Brain microvascular endothelial cell (primary cell): ENCODE measurements around the gene ACOT6.
A peak's percentile ranks its signal among the peaks of the same experiment; 100 is the strongest.

Experiments
- DNase-seq: peaks from one replicate; pipeline ENCODE4 v3.0.0-alpha.2; 2020
- H3K27ac ChIP-seq: fragments of 250-450 bp; sonication (Bioruptor Pico); 2 replicates; pipeline ENCODE4 v1.5.1; 2020; ENCODE audit warnings: mild to moderate bottlenecking, moderate library complexity
- H3K27me3 ChIP-seq: fragments of 250-450 bp; sonication (Bioruptor Pico); replicated peaks from 2 replicates; pipeline ENCODE4 v1.5.1; 2020; ENCODE audit warnings: mild to moderate bottlenecking
- H3K36me3 ChIP-seq: fragments of 250-450 bp; sonication (Bioruptor Pico); replicated peaks from 2 replicates; pipeline ENCODE4 v1.5.1; 2020; ENCODE audit warnings: mild to moderate bottlenecking
- H3K4me3 ChIP-seq: 2 replicates; pipeline ENCODE4 v1.5.1; 2011; ENCODE audit warnings: low read depth, mild to moderate bottlenecking, control low read depth, low read length, moderate library complexity
- in situ Hi-C: cut with HindIII; loops from 2 replicates; pipeline ENCODE4 v1.10.0; 2017; ENCODE audit warnings: low sequenced_read_pairs, low pct_ligation_motif_present
- TF ChIP-seq, protein P1 (sequence below): IDR thresholded peaks from 2 replicates; pipeline ENCODE4 v1.5.1; 2011; ENCODE audit warnings: low read depth, mild to moderate bottlenecking, moderate library complexity, low read length, control low read depth, inconsistent platforms; ENCODE audit errors: missing control alignments

Gene ACOT6

GRCh38 chr14:73602994-73603393, 9.3 kb upstream of the ACOT6 start:
- no peaks in the 10 kb centered on the region for H3K27me3 ChIP-seq
- DNase-seq = no peak
- H3K4me3 ChIP-seq = no peak overlapping the region
- H3K27ac ChIP-seq = no peak overlapping the region
- no peaks in the 10 kb centered on the region for H3K36me3 ChIP-seq
- in situ Hi-C loops = no loop called here
- TF ChIP-seq, protein P1, sequence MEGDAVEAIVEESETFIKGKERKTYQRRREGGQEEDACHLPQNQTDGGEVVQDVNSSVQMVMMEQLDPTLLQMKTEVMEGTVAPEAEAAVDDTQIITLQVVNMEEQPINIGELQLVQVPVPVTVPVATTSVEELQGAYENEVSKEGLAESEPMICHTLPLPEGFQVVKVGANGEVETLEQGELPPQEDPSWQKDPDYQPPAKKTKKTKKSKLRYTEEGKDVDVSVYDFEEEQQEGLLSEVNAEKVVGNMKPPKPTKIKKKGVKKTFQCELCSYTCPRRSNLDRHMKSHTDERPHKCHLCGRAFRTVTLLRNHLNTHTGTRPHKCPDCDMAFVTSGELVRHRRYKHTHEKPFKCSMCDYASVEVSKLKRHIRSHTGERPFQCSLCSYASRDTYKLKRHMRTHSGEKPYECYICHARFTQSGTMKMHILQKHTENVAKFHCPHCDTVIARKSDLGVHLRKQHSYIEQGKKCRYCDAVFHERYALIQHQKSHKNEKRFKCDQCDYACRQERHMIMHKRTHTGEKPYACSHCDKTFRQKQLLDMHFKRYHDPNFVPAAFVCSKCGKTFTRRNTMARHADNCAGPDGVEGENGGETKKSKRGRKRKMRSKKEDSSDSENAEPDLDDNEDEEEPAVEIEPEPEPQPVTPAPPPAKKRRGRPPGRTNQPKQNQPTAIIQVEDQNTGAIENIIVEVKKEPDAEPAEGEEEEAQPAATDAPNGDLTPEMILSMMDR = no peak

DNA sequence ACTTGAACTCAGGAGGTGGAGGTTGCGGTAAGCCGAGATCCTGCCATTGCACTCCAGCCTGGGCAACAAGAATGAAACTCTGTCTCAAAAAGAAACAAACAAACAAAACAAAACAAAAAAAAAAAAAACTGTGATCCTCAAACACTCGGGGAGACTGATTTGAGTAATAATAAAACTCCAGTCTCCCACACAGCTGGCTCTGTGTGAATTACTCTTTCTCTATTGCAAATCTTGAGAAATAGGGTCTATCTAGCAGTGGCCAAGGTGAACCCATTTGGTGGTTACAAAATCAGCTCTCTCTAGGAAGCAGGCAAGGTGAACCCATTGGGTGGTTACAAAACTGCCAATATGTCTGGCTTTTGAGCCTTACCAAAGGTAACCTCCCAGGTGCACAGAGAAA, 6.0 kb upstream of the ACOT6 start:
- Histone ChIP-seq H3K27me3 (no peaks in the 10 kb centered on the region), H3K4me3 (no peak overlapping the region), H3K27ac (no peak overlapping the region), H3K36me3 (no peaks in the 10 kb centered on the region)
- TF ChIP-seq, protein P1 = no peak
- no peak for DNase-seq
- in situ Hi-C loops = no loop called here

DNA sequence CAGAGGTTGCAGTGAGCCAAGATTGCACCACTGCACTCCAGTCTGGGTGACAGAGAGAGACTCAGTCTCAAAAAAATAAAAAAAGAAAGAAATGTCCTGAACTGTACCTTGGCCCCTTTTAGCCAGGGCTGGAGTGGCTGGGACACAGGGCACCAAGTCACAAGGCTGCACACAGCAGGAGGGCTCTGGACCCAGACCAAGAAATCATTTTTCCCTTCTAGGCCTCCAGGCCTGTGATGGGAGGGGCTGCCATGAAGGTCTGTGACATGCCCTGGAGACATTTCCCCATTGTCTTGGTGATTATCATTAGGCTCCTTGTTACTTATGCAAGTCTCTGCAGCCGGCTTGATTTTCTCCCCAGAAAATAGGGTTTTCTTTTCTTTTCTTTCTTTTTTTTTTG, 5.1 kb upstream of the ACOT6 start:
- DNase-seq = no peak
- TF ChIP-seq, protein P1 = no peak
- in situ Hi-C loops = no loop called here
- H3K27ac ChIP-seq = no peak overlapping the region
- H3K4me3 ChIP-seq = no peak overlapping the region
- H3K36me3 ChIP-seq = no peaks in the 10 kb centered on the region
- no peaks in the 10 kb centered on the region for H3K27me3 ChIP-seq

DNA sequence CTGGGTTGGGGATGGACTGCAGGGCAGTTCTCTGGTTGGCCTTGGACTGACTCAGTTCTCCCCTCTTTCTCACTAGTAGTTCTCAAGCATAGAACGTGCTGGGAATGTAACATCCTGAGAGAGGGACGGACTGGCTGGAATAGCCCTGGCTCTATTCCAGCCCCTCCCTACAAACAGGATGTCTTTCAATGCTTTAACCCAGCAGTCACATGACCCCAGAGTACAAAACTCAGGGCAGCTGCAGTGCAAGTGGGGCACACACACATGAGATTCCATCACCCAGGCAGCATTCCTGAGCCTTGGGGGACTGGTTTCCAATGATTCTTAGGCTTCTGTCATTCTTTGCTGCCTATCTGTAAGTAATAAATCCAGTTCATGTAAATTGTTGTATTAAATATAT, 1.6 kb upstream of the ACOT6 start:
- DNase-seq = no peak
- no peak overlapping the region for H3K4me3 ChIP-seq

DNA sequence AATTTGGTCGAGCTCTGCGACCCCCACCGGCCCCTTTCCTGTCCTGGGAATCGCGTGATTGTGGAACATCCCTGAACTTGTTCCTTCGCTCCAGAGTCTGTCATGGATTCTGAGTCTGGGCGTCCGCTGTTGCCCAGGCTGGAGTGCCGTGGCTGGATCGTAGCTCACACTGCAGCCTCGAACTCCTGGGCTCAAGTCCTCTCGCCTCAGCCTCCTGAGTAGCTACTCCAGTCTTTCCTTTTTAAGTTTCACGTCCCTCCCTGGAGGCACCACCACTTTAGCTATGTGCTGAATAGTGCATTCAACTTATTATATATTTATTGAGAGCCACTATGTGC, 698 bp downstream of the ACOT6 start:
- no peak overlapping the region for H3K27ac ChIP-seq
- TF ChIP-seq, protein P1 = no peak

More for the DNA sequence above, 1.6 kb upstream of the ACOT6 start:
- TF ChIP-seq, protein P1 = no peak
- Histone ChIP-seq H3K36me3 (no peaks in the 10 kb centered on the region), H3K27me3 (no peaks in the 10 kb centered on the region), H3K27ac (no peak overlapping the region)
- in situ Hi-C loops = no loop called here

DNA sequence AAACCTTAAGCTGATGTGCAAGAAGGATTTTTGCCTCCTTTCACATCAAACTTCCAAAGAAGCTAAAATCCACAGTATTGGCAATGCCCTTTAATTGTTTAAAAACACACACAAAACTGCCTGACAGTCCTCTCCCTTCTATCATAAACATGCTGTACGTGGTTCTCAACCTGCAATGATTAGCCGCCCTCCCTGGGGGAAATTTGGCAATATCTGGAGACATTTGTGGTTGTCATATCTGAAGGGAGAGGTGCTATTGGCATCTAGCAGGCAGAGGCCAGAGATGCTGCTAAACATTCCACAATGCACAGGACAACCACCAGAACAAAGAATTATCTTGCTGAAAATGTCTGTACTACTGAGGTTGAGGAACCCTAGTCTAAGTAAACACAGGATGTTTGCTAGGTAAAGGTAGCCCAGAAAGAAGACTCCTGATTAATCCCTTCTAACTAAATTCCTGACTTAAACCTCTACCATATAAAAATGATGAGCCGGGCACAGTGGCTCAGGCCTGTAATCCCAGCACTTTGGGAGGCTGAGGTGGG, 1.2 kb downstream of the ACOT6 start:
- TF ChIP-seq, protein P1 = no peak
- no peaks in the 10 kb centered on the region for H3K27me3 ChIP-seq
- no peak overlapping the region for H3K27ac ChIP-seq
- no peak overlapping the region for H3K4me3 ChIP-seq
- DNase-seq = no peak
- no peaks in the 10 kb centered on the region for H3K36me3 ChIP-seq
- in situ Hi-C loops = no loop called here

More for the DNA sequence above, 698 bp downstream of the ACOT6 start:
- no peaks in the 10 kb centered on the region for H3K27me3 ChIP-seq
- H3K36me3 ChIP-seq = no peaks in the 10 kb centered on the region
- in situ Hi-C loops = no loop called here
- H3K4me3 ChIP-seq = peak overlapping the region; percentile 60
- DNase-seq = no peak
